PC-3 (cell line): Measurements from ENCODE around the gene FOXP1. TPM values are rescaled to one million over a fixed set of nuclear protein-coding genes. Genes with fewer than 3 reads are reported as not detected.

Experiments
- ATAC-seq: fragments of 200-7000 bp; cut with Tn5 transposase; 2 replicates; pipeline ENCODE4 v1.9.1; 2020; ENCODE audit warnings: mild to moderate bottlenecking, moderate library complexity
- BruUV-seq: library from RNA; stranded (reverse); fragments of 400-500 nt; replicated peaks from 2 replicates; lab custom pipeline; 2021; lab: Mats Ljungman, UMichigan
- CTCF ChIA-PET: fragments of 300-600 bp; sonication (Branson Sonifier 250); formaldehyde crosslinking; loops from one replicate; lab custom pipeline; 2022; ENCODE audit warnings: antibody characterized with exemption; lab: Charles Lee
- POLR2A ChIA-PET: fragments of 300-600 bp; sonication (Branson Sonifier 250); formaldehyde crosslinking; loops from one replicate; lab custom pipeline; 2022; ENCODE audit warnings: antibody characterized with exemption; ENCODE audit not compliant: unreplicated experiment; lab: Charles Lee
- DNase-seq: peaks from one replicate; pipeline ENCODE4 v3.0.0-alpha.2; 2015
- H2AFZ ChIP-seq: fragments of 300-600 bp; sonication (generic); 2 replicates; pipeline ENCODE4 v1.6.0; 2016; ENCODE audit warnings: antibody characterized with exemption, low read length
- H3F3A ChIP-seq: fragments of 300-600 bp; sonication (generic); one replicate; pipeline ENCODE4 v1.6.0; 2017; ENCODE audit warnings: antibody characterized with exemption, low read length, control low read depth, mild to moderate bottlenecking; ENCODE audit not compliant: unreplicated experiment
- H3K27ac ChIP-seq: fragments of 300-600 bp; sonication (generic); 2 replicates; pipeline ENCODE4 v1.5.1; 2016; ENCODE audit warnings: mild to moderate bottlenecking, low read length
- H3K27me3 ChIP-seq: fragments of 300-600 bp; sonication (generic); 2 replicates; pipeline ENCODE4 v1.6.1; 2016; ENCODE audit warnings: low read length, mixed read lengths
- H3K36me3 ChIP-seq: fragments of 300-600 bp; sonication (generic); 2 replicates; pipeline ENCODE4 v1.6.1; 2016; ENCODE audit warnings: low read depth, mixed run types, low read length, mixed read lengths
- H3K4me1 ChIP-seq: fragments of 300-600 bp; sonication (generic); 2 replicates; pipeline ENCODE4 v1.5.1; 2016; ENCODE audit warnings: low read length; ENCODE audit not compliant: insufficient read depth
- H3K4me2 ChIP-seq: fragments of 300-600 bp; sonication (generic); 2 replicates; pipeline ENCODE4 v1.6.0; 2016; ENCODE audit warnings: low read length
- H3K4me3 ChIP-seq: fragments of 300-600 bp; sonication (generic); 2 replicates; pipeline ENCODE4 v1.5.1; 2016; ENCODE audit warnings: mild to moderate bottlenecking, low read length, mixed read lengths
- H3K79me2 ChIP-seq: fragments of 300-600 bp; sonication (generic); 2 replicates; pipeline ENCODE4 v1.6.1; 2017; ENCODE audit warnings: low read length, mixed read lengths
- H3K9ac ChIP-seq: fragments of 300-600 bp; sonication (generic); 2 replicates; pipeline ENCODE4 v1.6.0; 2016; ENCODE audit warnings: mild to moderate bottlenecking, low read length
- H3K9me2 ChIP-seq: fragments of 300-600 bp; sonication (generic); replicated peaks from 2 replicates; pipeline ENCODE4 v1.6.1; 2016; ENCODE audit warnings: mixed run types, low read length, mixed read lengths
- H3K9me3 ChIP-seq: fragments of 300-600 bp; sonication (generic); 2 replicates; pipeline ENCODE4 v1.6.1; 2016; ENCODE audit warnings: low read length, mixed read lengths
- H4K20me1 ChIP-seq: fragments of 300-600 bp; sonication (generic); 2 replicates; pipeline ENCODE4 v1.6.1; 2016; ENCODE audit warnings: low read length, mixed read lengths
- CTCF ChIP-seq: fragments of 300-600 bp; sonication (generic); conservative IDR thresholded peaks from 2 replicates; pipeline ENCODE4 v1.5.1; 2017; ENCODE audit warnings: antibody characterized with exemption, low read depth, mild to moderate bottlenecking, low read length
- EZH2 ChIP-seq: fragments of 300-600 bp; sonication (generic); IDR thresholded peaks from one replicate; pipeline ENCODE4 v1.6.1; 2017; ENCODE audit warnings: antibody characterized with exemption, mild to moderate bottlenecking, low read length; ENCODE audit not compliant: unreplicated experiment
- EZH2phosphoT487 ChIP-seq: fragments of 300-600 bp; sonication (generic); IDR thresholded peaks from 2 replicates; pipeline ENCODE4 v1.6.1; 2018; ENCODE audit warnings: mild to moderate bottlenecking, antibody characterized with exemption, low read length, borderline replicate concordance
- intact Hi-C: fragments of 100-400 bp; cut with micrococcal nuclease; formaldehyde crosslinking; loops from 2 replicates; pipeline ENCODE4 v1.9.0; 2023
- total RNA-seq: library from RNA; depleted of rRNA; stranded (reverse); fragments of >200 nt; gene quantifications from 2 replicates; pipeline ENCODE4 v1.2.3, GENCODE V29; 2014

Gene FOXP1
- total RNA-seq, 1 experiment from 2014 or later = 35.3 TPM

GRCh38 chr3:71575433-71575832 is 8.1 kb downstream of the FOXP1 start:
- H3K79me2 ChIP-seq = peaks cover 21% of the 10 kb centered on the region
- TF ChIP-seq CTCF = no peak
- TF ChIP-seq EZH2 = no peak
- TF ChIP-seq EZH2phosphoT487 = no peak
- DNase-seq (no peak), ATAC-seq (no peak)
- H3K9me2 ChIP-seq = no peaks in the 10 kb centered on the region
- H3F3A ChIP-seq = no peaks in the 10 kb centered on the region
- H3K4me3 ChIP-seq = no peak overlapping the region
- intact Hi-C loops = no loop called here
- no peak overlapping the region for H3K4me2 ChIP-seq
- no peaks in the 10 kb centered on the region for H4K20me1 ChIP-seq
- H3K9me3 ChIP-seq = no peaks in the 10 kb centered on the region
- peaks cover 32% of the 10 kb centered on the region for H3K4me1 ChIP-seq
- no peak overlapping the region for H3K27ac ChIP-seq
- no peak overlapping the region for H2AFZ ChIP-seq
- no TSS peak for BruUV-seq
- no peaks in the 10 kb centered on the region for H3K36me3 ChIP-seq
- no peaks in the 10 kb centered on the region for H3K27me3 ChIP-seq
- no peak overlapping the region for H3K9ac ChIP-seq
- ChIA-PET POLR2A (no interaction called here), CTCF (no interaction called here)

- Histone ChIP-seq H3K4me2 (no peak overlapping the region), H3K9me2 (no peaks in the 10 kb centered on the region), H3K4me1 (peaks cover 10% of the 10 kb centered on the region), H2AFZ (no peak overlapping the region), H3K9me3 (no peaks in the 10 kb centered on the region), H3K36me3 (no peaks in the 10 kb centered on the region), H3K27ac (no peak overlapping the region), H3F3A (no peaks in the 10 kb centered on the region), H3K27me3 (no peaks in the 10 kb centered on the region), H3K79me2 (0 out of 2 replicates have a peak, but pooled peaks cover 4% of the 10 kb centered on the region), H3K9ac (no peak overlapping the region), H3K4me3 (no peak overlapping the region), H4K20me1 (no peaks in the 10 kb centered on the region)
- POLR2A ChIA-PET = no interaction called here
- CTCF ChIA-PET = no interaction called here
- intact Hi-C loops = no loop called here
- no peak for DNase-seq
- ATAC-seq = no peak
- no TSS peak for BruUV-seq
- TF ChIP-seq EZH2phosphoT487 = no peak
- TF ChIP-seq EZH2 = no peak
- TF ChIP-seq CTCF = no peak
Observed at GRCh38 chr3:71573181-71573580, 10.3 kb downstream of the FOXP1 start.

- Histone ChIP-seq H3K9me3 (no peaks in the 10 kb centered on the region), H3K27ac (no peak overlapping the region), H3K4me1 (no peaks in the 10 kb centered on the region), H4K20me1 (no peaks in the 10 kb centered on the region), H3K36me3 (no peaks in the 10 kb centered on the region), H3F3A (no peaks in the 10 kb centered on the region), H2AFZ (no peak overlapping the region), H3K9ac (no peak overlapping the region), H3K27me3 (no peaks in the 10 kb centered on the region), H3K4me2 (no peak overlapping the region), H3K79me2 (no peaks in the 10 kb centered on the region), H3K9me2 (no peaks in the 10 kb centered on the region), H3K4me3 (no peak overlapping the region)
- BruUV-seq = no TSS peak
- CTCF ChIA-PET = no interaction called here
- ATAC-seq (no peak), DNase-seq (no peak)
- intact Hi-C loops = no loop called here
- TF ChIP-seq CTCF (no peak), EZH2phosphoT487 (no peak), EZH2 (no peak)
- POLR2A ChIA-PET = no interaction called here
Observed at GRCh38 chr3:71570546-71570945, 13.0 kb downstream of the FOXP1 start.
